HG03060 (cell line): Measurements from ENCODE around the gene XAB2.
"Not testable (repeated sequence)": the region's sequence is repeated elsewhere in the genome, so short reads cannot be mapped to it uniquely, and the experiment has no call there.

ENCODE experiments used
- ATAC-seq: cut with Tn5 transposase; IDR thresholded peaks from one replicate; pipeline ENCODE4 v1.9.1; 2021; ENCODE audit warnings: low read depth, moderate number of reproducible peaks; ENCODE audit not compliant: unreplicated experiment

The XAB2 gene

GRCh38 chr19:7650148-7650547 lies 20.8 kb upstream of the XAB2 start:
- no peak for ATAC-seq

- no peak for ATAC-seq
Measured at GRCh38 chr19:7648265-7649014, 19.1 kb upstream of the XAB2 start.

- ATAC-seq = no peak
Measured at GRCh38 chr19:7647156-7647555, 17.8 kb upstream of the XAB2 start.

GRCh38 chr19:7646426-7646700 lies 17.0 kb upstream of the XAB2 start:
- no peak for ATAC-seq

GRCh38 chr19:7645656-7646425 lies 16.5 kb upstream of the XAB2 start:
- no peak for ATAC-seq

- ATAC-seq = no peak
Measured at GRCh38 chr19:7645163-7645562, 15.8 kb upstream of the XAB2 start.

GRCh38 chr19:7644550-7644877 lies 15.2 kb upstream of the XAB2 start:
- no peak for ATAC-seq

GRCh38 chr19:7643629-7644549 lies 14.5 kb upstream of the XAB2 start:
- not testable (repeated sequence) for ATAC-seq

GRCh38 chr19:7643031-7643415 lies 13.7 kb upstream of the XAB2 start:
- no peak for ATAC-seq

GRCh38 chr19:7642295-7643030 lies 13.1 kb upstream of the XAB2 start:
- no peak for ATAC-seq

GRCh38 chr19:7641290-7642276 lies 12.2 kb upstream of the XAB2 start:
- no peak for ATAC-seq

- no peak for ATAC-seq
Measured at GRCh38 chr19:7640803-7641202, 11.5 kb upstream of the XAB2 start.

- ATAC-seq = no peak
Measured at GRCh38 chr19:7639863-7640348, 10.6 kb upstream of the XAB2 start.

GRCh38 chr19:7638802-7639465 lies 9.6 kb upstream of the XAB2 start:
- no peak for ATAC-seq

GRCh38 chr19:7637374-7638256 lies 8.3 kb upstream of the XAB2 start:
- ATAC-seq = no peak

- ATAC-seq = no peak
Measured at GRCh38 chr19:7636691-7637373, 7.5 kb upstream of the XAB2 start, which contains the start of gene STXBP2. STXBP2 (plus strand) TSS chr19:7637110; CDS start chr19:7637150, 40 bp downstream.

GRCh38 chr19:7636317-7636690 lies 7.0 kb upstream of the XAB2 start:
- no peak for ATAC-seq
